ENCODE results near the gene RSKR. TPM values are rescaled to one million over a fixed set of nuclear protein-coding genes. Genes with fewer than 3 reads are reported as not detected.

The RSKR gene
- total RNA-seq, 2 donors from 2014 or later: 8.0 to 11.8 TPM

DNA sequence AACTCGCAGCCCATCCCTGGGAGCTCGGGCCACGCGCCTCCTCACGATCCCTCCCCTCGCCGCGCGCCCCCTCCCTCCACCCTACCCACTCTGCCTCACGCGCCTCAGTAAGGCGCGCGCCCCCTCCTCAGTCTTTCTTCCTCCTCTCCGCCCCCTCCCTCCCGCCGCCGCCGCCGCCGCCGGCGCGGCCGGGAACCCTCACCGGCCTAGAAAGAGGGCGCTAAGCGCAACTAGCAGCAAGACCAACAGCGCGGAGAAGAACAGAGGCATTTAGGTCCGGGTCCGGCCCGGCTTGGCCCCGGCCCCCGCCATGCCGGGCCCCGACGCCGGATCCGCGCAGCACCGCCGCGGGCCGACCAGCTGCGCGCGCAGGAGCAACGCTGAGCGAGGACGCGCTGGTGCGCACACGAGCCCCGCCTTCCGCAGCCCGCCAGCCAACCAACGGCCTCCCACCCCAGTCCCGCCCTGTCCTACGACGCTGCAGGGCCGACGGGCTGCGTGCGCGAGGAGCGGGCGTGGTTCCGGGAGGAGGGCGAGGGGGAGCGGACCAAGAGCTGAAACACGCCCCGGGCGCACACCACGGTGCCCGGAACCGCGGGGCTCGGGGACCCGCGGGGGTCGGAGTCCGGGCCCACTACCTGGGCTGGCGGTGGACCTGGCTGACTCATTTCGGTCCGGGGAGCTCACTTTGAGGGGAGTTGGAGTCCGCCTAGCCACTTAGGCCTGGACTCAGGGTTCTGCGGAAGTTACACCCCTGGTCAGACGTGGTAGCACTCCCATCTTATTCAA is 31.0 kb upstream of the RSKR start, which contains the start of gene BLTP2:
BLTP2 (minus strand) TSS at position 372 of the 789 bp plus-strand sequence; CDS start at position 270, 102 bp downstream.
- DNase-seq (ENCODE audit: low spot score) (peak; percentile 82), ATAC-seq (ENCODE audit: insufficient number of reproducible peaks, low FRiP score, low read depth) (peak; percentile 90)
- Histone ChIP-seq H3K4me1 (ENCODE audit: control insufficient read depth in 1 of 2, low read depth in 2 of 2) (peaks cover 13 to 40% of the 10 kb centered on the region in 2 donors), H3K9me3 (no peaks in the 10 kb centered on the region), H3K4me3 (peak within 1 kb of the TSS; percentile 96), H3K36me3 (peaks cover 21% of the 10 kb centered on the region), H3K27me3 (replicated peaks; ENCODE audit: insufficient read depth) (no peaks in the 10 kb centered on the region), H3K27ac (peak within 1 kb of the TSS; percentile 84 to 97)
- TF ChIP-seq, protein P1, sequence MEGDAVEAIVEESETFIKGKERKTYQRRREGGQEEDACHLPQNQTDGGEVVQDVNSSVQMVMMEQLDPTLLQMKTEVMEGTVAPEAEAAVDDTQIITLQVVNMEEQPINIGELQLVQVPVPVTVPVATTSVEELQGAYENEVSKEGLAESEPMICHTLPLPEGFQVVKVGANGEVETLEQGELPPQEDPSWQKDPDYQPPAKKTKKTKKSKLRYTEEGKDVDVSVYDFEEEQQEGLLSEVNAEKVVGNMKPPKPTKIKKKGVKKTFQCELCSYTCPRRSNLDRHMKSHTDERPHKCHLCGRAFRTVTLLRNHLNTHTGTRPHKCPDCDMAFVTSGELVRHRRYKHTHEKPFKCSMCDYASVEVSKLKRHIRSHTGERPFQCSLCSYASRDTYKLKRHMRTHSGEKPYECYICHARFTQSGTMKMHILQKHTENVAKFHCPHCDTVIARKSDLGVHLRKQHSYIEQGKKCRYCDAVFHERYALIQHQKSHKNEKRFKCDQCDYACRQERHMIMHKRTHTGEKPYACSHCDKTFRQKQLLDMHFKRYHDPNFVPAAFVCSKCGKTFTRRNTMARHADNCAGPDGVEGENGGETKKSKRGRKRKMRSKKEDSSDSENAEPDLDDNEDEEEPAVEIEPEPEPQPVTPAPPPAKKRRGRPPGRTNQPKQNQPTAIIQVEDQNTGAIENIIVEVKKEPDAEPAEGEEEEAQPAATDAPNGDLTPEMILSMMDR (IDR thresholded peaks at IDR 0.05): peak; percentile 17

DNA sequence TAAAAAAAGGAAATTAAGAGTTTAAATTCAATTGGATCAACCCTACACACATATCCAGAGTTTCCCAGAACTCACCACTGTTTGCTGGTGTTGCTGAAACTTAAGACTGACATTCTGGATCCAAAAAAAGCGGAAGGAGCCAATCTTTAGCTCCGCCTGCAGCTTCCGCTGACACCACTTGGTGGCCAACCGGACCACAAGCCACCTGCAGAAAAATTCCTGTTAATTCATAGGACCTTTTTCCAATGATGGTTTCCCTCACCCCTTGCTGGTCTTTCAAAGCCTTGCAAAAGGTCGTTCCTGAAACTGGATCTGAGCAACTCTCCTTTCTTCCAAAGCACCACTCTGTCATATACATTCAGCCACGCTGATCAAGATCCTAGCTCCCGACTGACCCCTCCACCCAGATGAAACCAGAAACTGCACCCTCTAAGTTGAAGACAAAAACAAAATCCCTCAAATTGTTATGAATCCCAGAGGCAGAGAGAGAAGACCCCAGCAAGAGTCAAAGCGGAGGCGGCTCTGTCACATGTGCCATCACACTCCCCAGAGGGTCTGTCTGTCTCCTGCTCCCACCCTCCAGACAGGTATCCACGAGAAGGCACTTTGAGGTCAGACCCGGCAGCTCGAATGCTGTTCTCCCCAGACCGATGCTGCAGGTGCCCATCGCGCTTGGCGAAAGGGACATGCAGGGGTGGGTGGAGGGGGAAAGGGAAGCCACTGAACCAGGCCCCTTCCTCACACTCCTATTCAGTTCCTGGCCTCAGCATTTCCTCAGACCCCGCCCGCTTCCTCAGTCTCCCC is 30.2 kb upstream of the RSKR start:
- ATAC-seq (ENCODE audit: insufficient number of reproducible peaks, low FRiP score, low read depth) (no peak), DNase-seq (ENCODE audit: low spot score) (no peak)
- H3K9me3 ChIP-seq: no peaks in the 10 kb centered on the region
- no peaks in the 10 kb centered on the region for H3K27me3 ChIP-seq (replicated peaks; ENCODE audit: insufficient read depth)
- peaks cover 29% of the 10 kb centered on the region for H3K36me3 ChIP-seq
- peak overlapping the region; percentile 96 for H3K4me3 ChIP-seq
- TF ChIP-seq, protein P1 (IDR thresholded peaks at IDR 0.05): peak; percentile 56
- H3K27ac ChIP-seq: peak overlapping the region; percentile 84 to 97
- peaks cover 13 to 40% of the 10 kb centered on the region in 2 donors for H3K4me1 ChIP-seq (ENCODE audit: control insufficient read depth in 1 of 2, low read depth in 2 of 2)

DNA sequence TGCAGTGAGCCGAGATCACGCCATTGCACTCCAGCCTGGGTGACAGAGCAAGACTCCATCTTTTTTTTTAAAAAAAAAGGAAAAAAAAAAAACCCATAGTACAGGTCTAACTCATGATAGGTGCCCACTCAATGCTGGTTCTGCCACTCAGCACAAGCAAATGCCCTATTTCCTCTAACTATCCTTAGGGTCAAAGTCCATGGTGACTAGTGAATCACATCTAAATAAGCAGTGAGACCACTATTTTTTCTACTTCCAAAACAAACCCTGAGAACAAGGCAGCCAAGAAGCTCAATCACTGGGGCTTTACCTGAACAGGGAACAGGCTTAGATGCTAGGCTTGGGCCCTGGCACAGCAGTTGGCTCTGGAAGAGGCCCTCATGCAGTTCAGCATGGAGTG is 27.6 kb upstream of the RSKR start:
- H3K36me3 ChIP-seq: peaks cover 38% of the 10 kb centered on the region
- TF ChIP-seq, protein P1 (IDR thresholded peaks at IDR 0.05): no peak
- ATAC-seq (ENCODE audit: insufficient number of reproducible peaks, low FRiP score, low read depth): no peak

DNA sequence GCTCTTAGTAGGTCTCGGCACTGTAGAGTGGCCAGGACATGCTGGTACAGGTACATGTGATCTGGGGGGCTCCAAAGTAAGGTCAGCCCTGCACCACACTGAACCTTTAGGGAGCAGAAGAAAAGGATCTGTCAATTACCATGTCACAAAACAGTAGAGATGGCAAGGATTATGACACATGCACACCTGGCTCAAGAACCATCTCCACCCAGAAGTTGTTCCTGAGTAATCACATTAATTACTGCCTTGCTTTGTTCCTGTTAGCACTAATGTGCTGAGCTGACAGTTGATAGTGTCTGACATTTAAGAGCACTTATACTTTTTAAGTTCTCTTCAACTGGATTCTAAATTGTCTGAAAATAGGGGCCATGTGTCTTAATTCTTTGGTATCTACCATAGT is 21.5 kb upstream of the RSKR start:
- H3K36me3 ChIP-seq: peaks cover 80% of the 10 kb centered on the region
- no peak for DNase-seq (ENCODE audit: low spot score)
- no peak for ATAC-seq (ENCODE audit: insufficient number of reproducible peaks, low FRiP score, low read depth)
- no peaks in the 10 kb centered on the region for H3K4me1 ChIP-seq (ENCODE audit: control insufficient read depth in 1 of 2, low read depth in 2 of 2)
- H3K4me3 ChIP-seq: no peak overlapping the region
- H3K9me3 ChIP-seq: no peaks in the 10 kb centered on the region
- TF ChIP-seq, protein P1 (IDR thresholded peaks at IDR 0.05): no peak
- no peak overlapping the region for H3K27ac ChIP-seq
- H3K27me3 ChIP-seq (replicated peaks; ENCODE audit: insufficient read depth): no peaks in the 10 kb centered on the region

More for the DNA sequence above, 27.6 kb upstream of the RSKR start:
- DNase-seq (ENCODE audit: low spot score): no peak
- H3K4me3 ChIP-seq: no peak overlapping the region
- H3K27ac ChIP-seq: no peak overlapping the region
- peaks cover 13 to 32% of the 10 kb centered on the region in 2 donors for H3K4me1 ChIP-seq (ENCODE audit: control insufficient read depth in 1 of 2, low read depth in 2 of 2)
- no peaks in the 10 kb centered on the region for H3K9me3 ChIP-seq
- no peaks in the 10 kb centered on the region for H3K27me3 ChIP-seq (replicated peaks; ENCODE audit: insufficient read depth)

All from thoracic aorta (tissue), 2 donors.